Measurements from ENCODE around the gene RIOK1.

DNA sequence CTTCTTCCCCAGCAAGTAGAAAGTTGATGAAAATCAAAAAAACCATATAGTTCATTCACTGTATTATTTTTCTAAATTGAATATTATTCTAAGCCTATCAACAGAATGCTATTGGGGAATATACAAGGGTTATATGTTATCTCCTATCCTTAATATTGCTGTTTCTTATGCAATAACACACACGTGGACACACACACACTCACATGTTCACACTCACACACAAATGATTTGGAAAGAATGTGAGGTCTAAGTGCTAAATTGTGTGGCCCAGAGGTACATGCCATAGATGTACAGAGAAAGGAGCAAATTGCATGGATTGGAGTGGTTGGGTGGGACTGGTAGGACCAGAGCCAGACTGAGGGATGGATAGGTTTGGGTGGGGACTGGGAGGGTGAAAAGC lies 45.1 kb downstream of the RIOK1 start:
- TF ChIP-seq, protein P1, sequence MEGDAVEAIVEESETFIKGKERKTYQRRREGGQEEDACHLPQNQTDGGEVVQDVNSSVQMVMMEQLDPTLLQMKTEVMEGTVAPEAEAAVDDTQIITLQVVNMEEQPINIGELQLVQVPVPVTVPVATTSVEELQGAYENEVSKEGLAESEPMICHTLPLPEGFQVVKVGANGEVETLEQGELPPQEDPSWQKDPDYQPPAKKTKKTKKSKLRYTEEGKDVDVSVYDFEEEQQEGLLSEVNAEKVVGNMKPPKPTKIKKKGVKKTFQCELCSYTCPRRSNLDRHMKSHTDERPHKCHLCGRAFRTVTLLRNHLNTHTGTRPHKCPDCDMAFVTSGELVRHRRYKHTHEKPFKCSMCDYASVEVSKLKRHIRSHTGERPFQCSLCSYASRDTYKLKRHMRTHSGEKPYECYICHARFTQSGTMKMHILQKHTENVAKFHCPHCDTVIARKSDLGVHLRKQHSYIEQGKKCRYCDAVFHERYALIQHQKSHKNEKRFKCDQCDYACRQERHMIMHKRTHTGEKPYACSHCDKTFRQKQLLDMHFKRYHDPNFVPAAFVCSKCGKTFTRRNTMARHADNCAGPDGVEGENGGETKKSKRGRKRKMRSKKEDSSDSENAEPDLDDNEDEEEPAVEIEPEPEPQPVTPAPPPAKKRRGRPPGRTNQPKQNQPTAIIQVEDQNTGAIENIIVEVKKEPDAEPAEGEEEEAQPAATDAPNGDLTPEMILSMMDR (IDR thresholded peaks at IDR 0.05; ENCODE audit: low read depth, low read length, poor library complexity, severe bottlenecking): no peak
- no peak for TF ChIP-seq EZH2phosphoT487 (IDR thresholded peaks at IDR 0.05; ENCODE audit: borderline replicate concordance, low read length)

Measured in DOHH2 (cell line).